ENCODE data around the gene PCDHGA3. TPM values are rescaled to one million over a fixed set of nuclear protein-coding genes. Genes with fewer than 3 reads are reported as not detected.
"Not testable (repeated sequence)": the region's sequence is repeated elsewhere in the genome, so short reads cannot be mapped to it uniquely, and the experiment has no call there.

The PCDHGA3 gene
- total and polyA plus RNA-seq, 2 experiments from 2014 or later = not detected

GRCh38 chr5:141389153-141390042 lies 45.8 kb downstream of the PCDHGA3 start:
- no peaks in the 10 kb centered on the region for H3K27me3 ChIP-seq
- WGBS (ENCODE audit: low lambda C conversion rate, missing lambda C conversion rate) = 98% methylated on average over 73 of the region's 77 CpGs
- no peak overlapping the region for H3K27ac ChIP-seq
- no peak overlapping the region for H2AFZ ChIP-seq
- TF ChIP-seq CTCF (IDR thresholded peaks at IDR 0.05; ENCODE audit: poor library complexity) (no peak), EZH2phosphoT487 (IDR thresholded peaks at IDR 0.05; ENCODE audit: low read depth, severe bottlenecking, unreplicated experiment) (no peak), EZH2 (IDR thresholded peaks at IDR 0.05; ENCODE audit: borderline replicate concordance) (no peak)
- H3K4me2 ChIP-seq = no peak overlapping the region
- no peaks in the 10 kb centered on the region for H3K4me1 ChIP-seq (ENCODE audit: insufficient read depth)
- no peak overlapping the region for H3K4me3 ChIP-seq
- no peak for DNase-seq (ENCODE audit: low spot score)
- no peaks in the 10 kb centered on the region for H3K9me2 ChIP-seq (replicated peaks; ENCODE audit: insufficient read depth)
- H3K9me3 ChIP-seq (ENCODE audit: low read depth) = peaks cover 43% of the 10 kb centered on the region
- H3K79me2 ChIP-seq = no peaks in the 10 kb centered on the region
- H3K36me3 ChIP-seq (replicated peaks; ENCODE audit: insufficient read depth, low read depth) = no peaks in the 10 kb centered on the region
- no peaks in the 10 kb centered on the region for H4K20me1 ChIP-seq (ENCODE audit: insufficient read depth, poor library complexity, severe bottlenecking)

GRCh38 chr5:141392429-141393198 lies 49.0 kb downstream of the PCDHGA3 start, which contains the start of gene PCDHGA8:
TSS of gene PCDHGA8 (plus strand) at chr5:141392633. CDS start at chr5:141392814, 181 bp downstream.
- Histone ChIP-seq H2AFZ (no peak within 1 kb of the TSS), H4K20me1 (ENCODE audit: insufficient read depth, poor library complexity, severe bottlenecking) (no peaks in the 10 kb centered on the region), H3K4me1 (ENCODE audit: insufficient read depth) (no peaks in the 10 kb centered on the region), H3K27me3 (no peaks in the 10 kb centered on the region), H3K4me3 (no peak within 1 kb of the TSS), H3K36me3 (replicated peaks; ENCODE audit: insufficient read depth, low read depth) (no peaks in the 10 kb centered on the region), H3K9me3 (ENCODE audit: low read depth) (peaks cover 63% of the 10 kb centered on the region), H3K9me2 (replicated peaks; ENCODE audit: insufficient read depth) (no peaks in the 10 kb centered on the region), H3K79me2 (no peaks in the 10 kb centered on the region), H3K4me2 (no peak within 1 kb of the TSS), H3K27ac (no peak within 1 kb of the TSS)
- 98% methylated on average over 38 of the region's 38 CpGs for WGBS (ENCODE audit: low lambda C conversion rate, missing lambda C conversion rate)
- no peak for TF ChIP-seq CTCF (IDR thresholded peaks at IDR 0.05; ENCODE audit: poor library complexity)
- no peak for TF ChIP-seq EZH2phosphoT487 (IDR thresholded peaks at IDR 0.05; ENCODE audit: low read depth, severe bottlenecking, unreplicated experiment)
- TF ChIP-seq EZH2 (IDR thresholded peaks at IDR 0.05; ENCODE audit: borderline replicate concordance) = no peak
- DNase-seq (ENCODE audit: low spot score) = no peak

- Histone ChIP-seq H3K9me3 (ENCODE audit: low read depth) (peaks cover 64% of the 10 kb centered on the region), H3K4me2 (no peak overlapping the region), H3K4me3 (no peak overlapping the region), H3K27ac (no peak overlapping the region), H3K79me2 (no peaks in the 10 kb centered on the region), H2AFZ (no peak overlapping the region), H3K27me3 (no peaks in the 10 kb centered on the region), H3K9me2 (replicated peaks; ENCODE audit: insufficient read depth) (no peaks in the 10 kb centered on the region), H3K36me3 (replicated peaks; ENCODE audit: insufficient read depth, low read depth) (no peaks in the 10 kb centered on the region), H3K4me1 (ENCODE audit: insufficient read depth) (no peaks in the 10 kb centered on the region), H4K20me1 (ENCODE audit: insufficient read depth, poor library complexity, severe bottlenecking) (no peaks in the 10 kb centered on the region)
- 97% methylated on average over 21 of the region's 21 CpGs for WGBS (ENCODE audit: low lambda C conversion rate, missing lambda C conversion rate)
- no peak for TF ChIP-seq CTCF (IDR thresholded peaks at IDR 0.05; ENCODE audit: poor library complexity)
- TF ChIP-seq EZH2phosphoT487 (IDR thresholded peaks at IDR 0.05; ENCODE audit: low read depth, severe bottlenecking, unreplicated experiment) = no peak
- no peak for TF ChIP-seq EZH2 (IDR thresholded peaks at IDR 0.05; ENCODE audit: borderline replicate concordance)
- DNase-seq (ENCODE audit: low spot score) = no peak
Measured at GRCh38 chr5:141393267-141393666, 49.6 kb downstream of the PCDHGA3 start.

- peaks cover 62% of the 10 kb centered on the region for H3K9me3 ChIP-seq (ENCODE audit: low read depth)
- 97% methylated on average over 37 of the region's 53 CpGs for WGBS (ENCODE audit: low lambda C conversion rate, missing lambda C conversion rate)
- not testable (repeated sequence) for H3K27ac ChIP-seq
Measured at GRCh38 chr5:141394401-141395187, 51.0 kb downstream of the PCDHGA3 start.

More at GRCh38 chr5:141394401-141395187, 51.0 kb downstream of the PCDHGA3 start:
- H4K20me1 ChIP-seq (ENCODE audit: insufficient read depth, poor library complexity, severe bottlenecking); H3K36me3 ChIP-seq (replicated peaks; ENCODE audit: insufficient read depth, low read depth); H3K27me3 ChIP-seq; H3K9me2 ChIP-seq (replicated peaks; ENCODE audit: insufficient read depth); H3K4me2 ChIP-seq; DNase-seq (ENCODE audit: low spot score); H3K4me1 ChIP-seq (ENCODE audit: insufficient read depth); H2AFZ ChIP-seq; H3K79me2 ChIP-seq; H3K4me3 ChIP-seq: not testable (repeated sequence)

Data from hepatocyte (in vitro differentiated cells).